C4-2B (cell line): ENCODE results near the gene ARHGAP11A.

Experiments used
- ZFX ChIP-seq: fragments of 450-650 bp; IDR thresholded peaks from 2 replicates; pipeline ENCODE4 v1.6.1; 2017
- TF ChIP-seq, protein P1 (sequence below): fragments of 450-650 bp; conservative IDR thresholded peaks from 2 replicates; pipeline ENCODE4 v1.5.1; 2017; ENCODE audit warnings: mild to moderate bottlenecking

DNA sequence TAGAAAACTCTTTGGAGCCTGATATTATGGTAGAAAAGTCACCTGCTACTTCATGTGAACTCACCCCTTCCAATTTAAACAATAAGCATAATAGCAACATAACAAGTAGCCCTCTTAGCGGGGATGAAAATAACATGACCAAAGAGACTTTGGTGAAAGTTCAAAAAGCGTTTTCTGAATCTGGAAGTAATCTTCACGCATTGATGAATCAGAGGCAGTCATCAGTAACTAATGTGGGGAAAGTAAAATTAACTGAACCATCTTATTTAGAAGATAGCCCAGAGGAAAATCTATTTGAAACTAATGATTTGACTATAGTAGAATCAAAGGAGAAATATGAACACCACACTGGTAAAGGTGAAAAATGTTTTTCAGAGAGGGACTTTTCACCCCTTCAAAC lies 21.1 kb downstream of the ARHGAP11A start:
- TF ChIP-seq, protein P1, sequence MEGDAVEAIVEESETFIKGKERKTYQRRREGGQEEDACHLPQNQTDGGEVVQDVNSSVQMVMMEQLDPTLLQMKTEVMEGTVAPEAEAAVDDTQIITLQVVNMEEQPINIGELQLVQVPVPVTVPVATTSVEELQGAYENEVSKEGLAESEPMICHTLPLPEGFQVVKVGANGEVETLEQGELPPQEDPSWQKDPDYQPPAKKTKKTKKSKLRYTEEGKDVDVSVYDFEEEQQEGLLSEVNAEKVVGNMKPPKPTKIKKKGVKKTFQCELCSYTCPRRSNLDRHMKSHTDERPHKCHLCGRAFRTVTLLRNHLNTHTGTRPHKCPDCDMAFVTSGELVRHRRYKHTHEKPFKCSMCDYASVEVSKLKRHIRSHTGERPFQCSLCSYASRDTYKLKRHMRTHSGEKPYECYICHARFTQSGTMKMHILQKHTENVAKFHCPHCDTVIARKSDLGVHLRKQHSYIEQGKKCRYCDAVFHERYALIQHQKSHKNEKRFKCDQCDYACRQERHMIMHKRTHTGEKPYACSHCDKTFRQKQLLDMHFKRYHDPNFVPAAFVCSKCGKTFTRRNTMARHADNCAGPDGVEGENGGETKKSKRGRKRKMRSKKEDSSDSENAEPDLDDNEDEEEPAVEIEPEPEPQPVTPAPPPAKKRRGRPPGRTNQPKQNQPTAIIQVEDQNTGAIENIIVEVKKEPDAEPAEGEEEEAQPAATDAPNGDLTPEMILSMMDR: no peak
- TF ChIP-seq ZFX: no peak
